ENCODE data around the gene PADI1. TPM values are rescaled to one million over a fixed set of nuclear protein-coding genes. Genes with fewer than 3 reads are reported as not detected.

The PADI1 gene
- polyA plus RNA-seq, 2 of the 4 experiments (the other 2 are of a cell fraction): 1.4 to 2.0 TPM

- TF ChIP-seq CEBPB (IDR thresholded peaks at IDR 0.05) (no peak), HOXB5 (CRISPR knock-in tag; IDR thresholded peaks at IDR 0.05) (no peak), ZC3H11A (IDR thresholded peaks at IDR 0.05) (no peak), E2F6 (IDR thresholded peaks at IDR 0.05; ENCODE audit: borderline replicate concordance, low read depth) (no peak), POLR2AphosphoS2 (conservative IDR thresholded peaks at IDR 0.05; ENCODE audit: low read length) (no peak), KDM5A (IDR thresholded peaks at IDR 0.05) (no peak), FOSL2 (IDR thresholded peaks at IDR 0.05) (no peak), FOSL2 (CRISPR knock-in tag; IDR thresholded peaks at IDR 0.05) (no peak), CHD4 (IDR thresholded peaks at IDR 0.05; ENCODE audit: borderline replicate concordance) (no peak)
- Histone ChIP-seq H3K4me3 (no peak overlapping the region), H3K27ac (peak overlapping the region in 1 of 2 experiments; percentile 81; a peak in 3 of 6 replicates), H3K4me1 (peaks cover 13% of the 10 kb centered on the region; the same call in 2 of the 3 replicates), H3K9me3 (no peaks in the 10 kb centered on the region; the same call in 2 of the 3 replicates), H3K4me2 (no peak overlapping the region)
- ChIA-PET CTCF (no interaction called here), POLR2A (no interaction called here)
- WGBS (ENCODE audit: missing lambda C conversion rate): 93% methylated on average over 7 of the region's 12 CpGs
- ATAC-seq (no peak), DNase-seq (ENCODE audit: low read depth in 1 of 2, low spot score in 1 of 2) (no peak), FAIRE-seq (no peak)
Measured at GRCh38 chr1:17183388-17184160, 21.4 kb upstream of the PADI1 start.

GRCh38 chr1:17184161-17184665 is 20.7 kb upstream of the PADI1 start:
- Histone ChIP-seq H3K4me2 (no peak overlapping the region), H3K27ac (peak overlapping the region in 1 of 2 experiments; percentile 81; a peak in 3 of 6 replicates), H3K4me1 (peaks cover 13% of the 10 kb centered on the region; the same call in 2 of the 3 replicates), H3K9me3 (no peaks in the 10 kb centered on the region; the same call in 2 of the 3 replicates), H3K4me3 (no peak overlapping the region)
- ATAC-seq: no peak
- no peak for TF ChIP-seq ZFP36 (IDR thresholded peaks at IDR 0.05; ENCODE audit: borderline replicate concordance, partially characterized antibody)
- POLR2A ChIA-PET: no interaction called here
- FAIRE-seq: no peak
- 94% methylated on average over 7 of the region's 7 CpGs for WGBS (ENCODE audit: missing lambda C conversion rate)
- no peak for DNase-seq (ENCODE audit: low read depth in 1 of 2, low spot score in 1 of 2)
- CTCF ChIA-PET: interaction anchor here (1.0 to 2.2 kb wide), 2 partner anchors 14 to 53 kb away, joined by 3 to 13 read pairs; no protein-coding TSS in a partner anchor

GRCh38 chr1:17184822-17185484 is 20.0 kb upstream of the PADI1 start:
- no peak for TF ChIP-seq ZC3H11A (IDR thresholded peaks at IDR 0.05)
- no peak for TF ChIP-seq NPAS2 (CRISPR knock-in tag; IDR thresholded peaks at IDR 0.05; ENCODE audit: borderline replicate concordance)
- no peak for TF ChIP-seq USF2 (IDR thresholded peaks at IDR 0.05)
- no peak for TF ChIP-seq RARB (CRISPR knock-in tag; IDR thresholded peaks at IDR 0.05)
- no peak for TF ChIP-seq CHD4 (IDR thresholded peaks at IDR 0.05; ENCODE audit: borderline replicate concordance)
- no peak for TF ChIP-seq HOXA7 (CRISPR knock-in tag; IDR thresholded peaks at IDR 0.05)
- TF ChIP-seq HES2 (IDR thresholded peaks at IDR 0.05): no peak
- TF ChIP-seq E2F6 (IDR thresholded peaks at IDR 0.05; ENCODE audit: borderline replicate concordance, low read depth): no peak
- Histone ChIP-seq H3K4me2 (no peak overlapping the region), H3K27ac (peak overlapping the region in 1 of 2 experiments; percentile 81; a peak in 3 of 6 replicates), H3K4me3 (no peak overlapping the region), H3K9me3 (no peaks in the 10 kb centered on the region; the same call in 2 of the 3 replicates), H3K4me1 (peaks cover 18% of the 10 kb centered on the region)
- CTCF ChIA-PET: interaction anchor here (1.0 to 2.2 kb wide), 5 partner anchors 14 to 89 kb away, joined by 3 to 13 read pairs (median 4); no protein-coding TSS in a partner anchor
- WGBS (ENCODE audit: missing lambda C conversion rate): 89% methylated on average over 13 of the region's 13 CpGs
- POLR2A ChIA-PET: no interaction called here
- no peak for DNase-seq (ENCODE audit: low read depth in 1 of 2, low spot score in 1 of 2)
- ATAC-seq: no peak
- no peak for FAIRE-seq
